Vagina (tissue), 2 donors: Measurements from ENCODE around the gene FABP6. TPM values are rescaled to one million over a fixed set of nuclear protein-coding genes. Genes with fewer than 3 reads are reported as not detected.

Source experiments
- DNase-seq, 2 donors: peaks; one replicate each; pipeline ENCODE4 v3.0.0-alpha.2; 2017; ENCODE audit errors: extremely low spot score in 2 of 2
- H3K27ac ChIP-seq: fragments of 200-600 bp; sonication (generic); one replicate; pipeline ENCODE4 v1.5.1; 2019
- H3K27me3 ChIP-seq: fragments of 200-600 bp; sonication (generic); one replicate; pipeline ENCODE4 v1.5.1; 2019
- H3K36me3 ChIP-seq, 2 donors: fragments of 200-600 bp; sonication (generic); one replicate each; pipeline ENCODE4 v1.5.1; 2017 to 2019
- H3K4me1 ChIP-seq: fragments of 200-600 bp; sonication (generic); one replicate; pipeline ENCODE4 v1.5.1; 2019
- H3K4me3 ChIP-seq, 2 donors: fragments of 200-600 bp; sonication (generic); 1 replicate in 1 of 2; 2 replicates in 1 of 2; pipeline ENCODE4 v1.5.1; 2016 to 2019
- H3K9me3 ChIP-seq: fragments of 200-600 bp; sonication (generic); one replicate; pipeline ENCODE4 v1.5.1; 2019
- CTCF ChIP-seq, 3 experiments: fragments of 450-650 bp in 2 of 3; fragments of 200-600 bp in 1 of 3; sonication (generic) in 1 of 3; IDR thresholded peaks; one replicate each; pipeline ENCODE4 v1.5.1; 2017 to 2019; ENCODE audit warnings: antibody characterized with exemption in 3 of 3, mild to moderate bottlenecking in 2 of 3, moderate library complexity in 2 of 3
- POLR2A ChIP-seq, 2 donors: fragments of 450-650 bp; IDR thresholded peaks; one replicate each; pipeline ENCODE4 v1.6.1; 2017; ENCODE audit warnings: antibody characterized with exemption in 2 of 2, mild to moderate bottlenecking in 2 of 2, moderate library complexity in 2 of 2
- POLR2AphosphoS5 ChIP-seq, 2 donors: sonication (generic); formaldehyde crosslinking; IDR thresholded peaks; one replicate each; pipeline ENCODE4 v1.9.0; 2017; ENCODE audit warnings: antibody characterized with exemption in 2 of 2, mild to moderate bottlenecking in 2 of 2, low read depth in 1 of 2; ENCODE audit not compliant: insufficient read depth in 1 of 2
- intact Hi-C: fragments of 100-400 bp; cut with DNase I; formaldehyde crosslinking; loops from one replicate; pipeline ENCODE4 v1.15.1; 2023
- total RNA-seq: library from RNA; depleted of rRNA; stranded (reverse); fragments of >200 nt; gene quantifications from one replicate; pipeline ENCODE4 v1.2.3, GENCODE V29; 2016

FABP6 gene
- total RNA-seq, 1 donor from 2014 or later: 2.9 TPM

GRCh38 chr5:160199410-160199911 lies 29.8 kb upstream of the FABP6 start:
- H3K36me3 ChIP-seq: no peaks in the 10 kb centered on the region
- TF ChIP-seq POLR2AphosphoS5 (IDR thresholded peaks at IDR 0.05; ENCODE audit: insufficient read depth in 1 of 2, low read depth in 1 of 2) (no peak), CTCF (IDR thresholded peaks at IDR 0.05) (peak; percentile 90 to 95 (median 91))
- DNase-seq: no peak
- intact Hi-C loops: loop anchor here (2.0 to 10.0 kb wide), 3 partner anchors 145 to 185 kb away; no protein-coding TSS in a partner anchor
- H3K4me3 ChIP-seq: peak overlapping the region; percentile 46 to 48
- H3K27ac ChIP-seq: peak overlapping the region; percentile 44
- H3K27me3 ChIP-seq: no peaks in the 10 kb centered on the region
- H3K4me1 ChIP-seq: peaks cover 5% of the 10 kb centered on the region
- no peaks in the 10 kb centered on the region for H3K9me3 ChIP-seq

GRCh38 chr5:160207061-160207460 lies 22.2 kb upstream of the FABP6 start:
- H3K4me3 ChIP-seq: no peak overlapping the region
- no peaks in the 10 kb centered on the region for H3K4me1 ChIP-seq
- no peaks in the 10 kb centered on the region for H3K9me3 ChIP-seq
- DNase-seq: no peak
- H3K27ac ChIP-seq: no peak overlapping the region
- no peaks in the 10 kb centered on the region for H3K36me3 ChIP-seq
- H3K27me3 ChIP-seq: no peaks in the 10 kb centered on the region
- TF ChIP-seq CTCF (IDR thresholded peaks at IDR 0.05) (no peak), POLR2AphosphoS5 (IDR thresholded peaks at IDR 0.05; ENCODE audit: insufficient read depth in 1 of 2, low read depth in 1 of 2) (no peak), POLR2A (IDR thresholded peaks at IDR 0.05) (no peak)
- intact Hi-C loops: no loop called here

- Histone ChIP-seq H3K4me1 (no peaks in the 10 kb centered on the region), H3K9me3 (no peaks in the 10 kb centered on the region), H3K36me3 (no peaks in the 10 kb centered on the region), H3K27ac (no peak overlapping the region), H3K4me3 (no peak overlapping the region), H3K27me3 (no peaks in the 10 kb centered on the region)
- peak in 1 of 2 donors; percentile 73 for TF ChIP-seq POLR2AphosphoS5 (IDR thresholded peaks at IDR 0.05; ENCODE audit: insufficient read depth in 1 of 2, low read depth in 1 of 2)
- no peak for TF ChIP-seq POLR2A (IDR thresholded peaks at IDR 0.05)
- intact Hi-C loops: no loop called here
- no peak for DNase-seq
These were observed 19.4 kb upstream of the FABP6 start for GRCh38 chr5:160209917-160210316.

GRCh38 chr5:160210606-160211005 lies 18.7 kb upstream of the FABP6 start:
- no peaks in the 10 kb centered on the region for H3K4me1 ChIP-seq
- no peak overlapping the region for H3K27ac ChIP-seq
- TF ChIP-seq POLR2AphosphoS5 (IDR thresholded peaks at IDR 0.05; ENCODE audit: insufficient read depth in 1 of 2, low read depth in 1 of 2) (no peak), POLR2A (IDR thresholded peaks at IDR 0.05) (no peak), CTCF (IDR thresholded peaks at IDR 0.05) (no peak)
- intact Hi-C loops: no loop called here
- H3K36me3 ChIP-seq: no peaks in the 10 kb centered on the region
- H3K9me3 ChIP-seq: no peaks in the 10 kb centered on the region
- H3K27me3 ChIP-seq: no peaks in the 10 kb centered on the region
- no peak overlapping the region for H3K4me3 ChIP-seq
- no peak for DNase-seq

- TF ChIP-seq POLR2A (IDR thresholded peaks at IDR 0.05) (no peak), CTCF (IDR thresholded peaks at IDR 0.05) (no peak), POLR2AphosphoS5 (IDR thresholded peaks at IDR 0.05; ENCODE audit: insufficient read depth in 1 of 2, low read depth in 1 of 2) (no peak)
- no peak for DNase-seq
- intact Hi-C loops: no loop called here
- no peaks in the 10 kb centered on the region for H3K9me3 ChIP-seq
- H3K27me3 ChIP-seq: no peaks in the 10 kb centered on the region
- no peaks in the 10 kb centered on the region for H3K36me3 ChIP-seq
- H3K4me3 ChIP-seq: no peak overlapping the region
- H3K27ac ChIP-seq: no peak overlapping the region
- no peaks in the 10 kb centered on the region for H3K4me1 ChIP-seq
These were observed 18.0 kb upstream of the FABP6 start for GRCh38 chr5:160211352-160211751.
